Thoracic aorta (tissue), 2 donors: ENCODE data around the gene MAP3K7. TPM values are rescaled to one million over a fixed set of nuclear protein-coding genes. Genes with fewer than 3 reads are reported as not detected.

Source experiments
- ATAC-seq: fragments of 150-250 bp; one replicate; pipeline ENCODE4 v1.8.0; 2017; ENCODE audit warnings: low read depth; ENCODE audit not compliant: insufficient number of reproducible peaks, low FRiP score
- DNase-seq: peaks from one replicate; pipeline ENCODE4 v3.0.0-alpha.2; 2020; ENCODE audit warnings: low spot score
- H3K27ac ChIP-seq, 2 donors: fragments of 200-600 bp; sonication (generic); 1 replicate in 1 of 2; 2 replicates in 1 of 2; pipeline ENCODE4 v1.5.1; 2016; ENCODE audit warnings: mild to moderate bottlenecking in 2 of 2, moderate library complexity in 2 of 2
- H3K27me3 ChIP-seq: fragments of 200-600 bp; sonication (generic); replicated peaks from 2 replicates; pipeline ENCODE4 v1.6.0; 2016; ENCODE audit warnings: mild to moderate bottlenecking; ENCODE audit not compliant: insufficient read depth
- H3K36me3 ChIP-seq: fragments of 200-600 bp; sonication (generic); one replicate; pipeline ENCODE4 v1.5.1; 2016
- H3K4me1 ChIP-seq, 2 donors: fragments of 200-600 bp; sonication (generic); 1 replicate in 1 of 2; 2 replicates in 1 of 2; pipeline versions ENCODE4 v1.5.1 to v1.6.0; 2016; ENCODE audit warnings: low read depth in 2 of 2, mild to moderate bottlenecking in 1 of 2; ENCODE audit not compliant: control insufficient read depth in 1 of 2
- H3K4me3 ChIP-seq: fragments of 200-600 bp; sonication (generic); 2 replicates; pipeline ENCODE4 v1.5.1; 2016; ENCODE audit warnings: mild to moderate bottlenecking
- H3K9me3 ChIP-seq: fragments of 200-600 bp; sonication (generic); 2 replicates; pipeline ENCODE4 v1.5.1; 2016
- CTCF ChIP-seq: fragments of 200-600 bp; sonication (generic); IDR thresholded peaks from one replicate; pipeline ENCODE4 v1.5.1; 2019; ENCODE audit warnings: antibody characterized with exemption
- total RNA-seq, 2 donors: library from RNA; depleted of rRNA; stranded (reverse); fragments of >200 nt; gene quantifications; one replicate each; pipeline versions ENCODE4 v1.1.0 to v1.2.3, GENCODE V29; 2016

MAP3K7 gene
- total RNA-seq, 2 donors from 2014 or later: 21.5 to 31.5 TPM

GRCh38 chr6:90484385-90484784, 102.5 kb downstream of the MAP3K7 start:
- TF ChIP-seq CTCF: no peak
- DNase-seq: no peak
- H3K27me3 ChIP-seq: no peaks in the 10 kb centered on the region
- no peak overlapping the region for H3K4me3 ChIP-seq
- H3K36me3 ChIP-seq: no peaks in the 10 kb centered on the region
- no peak for ATAC-seq
- no peaks in the 10 kb centered on the region for H3K9me3 ChIP-seq
- H3K27ac ChIP-seq: no peak overlapping the region
- no peaks in the 10 kb centered on the region for H3K4me1 ChIP-seq

- Histone ChIP-seq H3K4me1 (no peaks in the 10 kb centered on the region), H3K27me3 (no peaks in the 10 kb centered on the region), H3K36me3 (no peaks in the 10 kb centered on the region), H3K27ac (no peak overlapping the region), H3K4me3 (no peak overlapping the region), H3K9me3 (no peaks in the 10 kb centered on the region)
- DNase-seq (no peak), ATAC-seq (no peak)
- TF ChIP-seq CTCF: no peak
Measured at GRCh38 chr6:90483956-90484355, 102.9 kb downstream of the MAP3K7 start.

GRCh38 chr6:90483116-90483839, 103.6 kb downstream of the MAP3K7 start:
- TF ChIP-seq CTCF: no peak
- ATAC-seq (no peak), DNase-seq (no peak)
- H3K4me1 ChIP-seq: no peaks in the 10 kb centered on the region
- no peaks in the 10 kb centered on the region for H3K36me3 ChIP-seq
- H3K27me3 ChIP-seq: no peaks in the 10 kb centered on the region
- H3K27ac ChIP-seq: no peak overlapping the region
- no peaks in the 10 kb centered on the region for H3K9me3 ChIP-seq
- H3K4me3 ChIP-seq: no peak overlapping the region

- Histone ChIP-seq H3K9me3 (no peaks in the 10 kb centered on the region), H3K27ac (no peak overlapping the region), H3K36me3 (no peaks in the 10 kb centered on the region), H3K27me3 (no peaks in the 10 kb centered on the region), H3K4me3 (no peak overlapping the region), H3K4me1 (no peaks in the 10 kb centered on the region)
- ATAC-seq: no peak
- no peak for DNase-seq
- no peak for TF ChIP-seq CTCF
Measured at GRCh38 chr6:90480666-90481065, 106.2 kb downstream of the MAP3K7 start.

- Histone ChIP-seq H3K36me3 (no peaks in the 10 kb centered on the region), H3K27me3 (no peaks in the 10 kb centered on the region), H3K9me3 (no peaks in the 10 kb centered on the region), H3K27ac (no peak overlapping the region), H3K4me3 (no peak overlapping the region), H3K4me1 (no peaks in the 10 kb centered on the region)
- no peak for TF ChIP-seq CTCF
- no peak for DNase-seq
- ATAC-seq: no peak
Measured at GRCh38 chr6:90479603-90479926, 107.3 kb downstream of the MAP3K7 start.
